IPS-15b (cell line): Measurements from ENCODE around the gene PSMB11.
"Not testable (repeated sequence)": the region's sequence is repeated elsewhere in the genome, so short reads cannot be mapped to it uniquely, and the experiment has no call there.

Experiments used
- H3K27me3 ChIP-seq: one replicate; pipeline ENCODE4 v1.6.1; 2013; ENCODE audit warnings: low read length; ENCODE audit not compliant: control insufficient read depth, insufficient read depth
- H3K36me3 ChIP-seq: one replicate; pipeline ENCODE4 v1.6.1; 2013; ENCODE audit warnings: low read length; ENCODE audit not compliant: control insufficient read depth, insufficient read depth
- H3K4me1 ChIP-seq: one replicate; pipeline ENCODE4 v1.6.1; 2013; ENCODE audit warnings: mild to moderate bottlenecking, low read length; ENCODE audit not compliant: control insufficient read depth, insufficient read depth
- H3K4me3 ChIP-seq: one replicate; pipeline ENCODE4 v1.5.1; 2013; ENCODE audit warnings: low read depth, low read length
- H3K9ac ChIP-seq: one replicate; pipeline ENCODE4 v1.6.1; 2013; ENCODE audit warnings: low read depth, mild to moderate bottlenecking, low read length
- H3K9me3 ChIP-seq: one replicate; pipeline ENCODE4 v1.6.1; 2013; ENCODE audit warnings: mild to moderate bottlenecking, low read length; ENCODE audit not compliant: control insufficient read depth, insufficient read depth

The PSMB11 gene

GRCh38 chr14:23042162-23042965 lies at the start of gene PSMB11:
TSS of gene PSMB11 (plus strand) at chr14:23042212. CDS start at chr14:23042226, 14 bp downstream.
- H3K4me3 ChIP-seq: no peak within 1 kb of the TSS
- H3K27me3 ChIP-seq: no peaks in the 10 kb centered on the region
- H3K36me3 ChIP-seq: no peaks in the 10 kb centered on the region
- no peak within 1 kb of the TSS for H3K9ac ChIP-seq
- no peaks in the 10 kb centered on the region for H3K9me3 ChIP-seq
- no peaks in the 10 kb centered on the region for H3K4me1 ChIP-seq

GRCh38 chr14:22993517-22993916 lies 48.5 kb upstream of the PSMB11 start:
- Histone ChIP-seq H3K4me3 (no peak overlapping the region), H3K27me3 (no peaks in the 10 kb centered on the region), H3K36me3 (peaks cover 2% of the 10 kb centered on the region), H3K9me3 (no peaks in the 10 kb centered on the region), H3K9ac (no peak overlapping the region), H3K4me1 (peaks cover 5% of the 10 kb centered on the region)

GRCh38 chr14:22994762-22995275 lies 47.2 kb upstream of the PSMB11 start:
- no peak overlapping the region for H3K9ac ChIP-seq
- H3K4me3 ChIP-seq: no peak overlapping the region
- H3K27me3 ChIP-seq: no peaks in the 10 kb centered on the region
- peaks cover 5% of the 10 kb centered on the region for H3K4me1 ChIP-seq
- H3K9me3 ChIP-seq: no peaks in the 10 kb centered on the region
- H3K36me3 ChIP-seq: peaks cover 2% of the 10 kb centered on the region

GRCh38 chr14:22995889-22996625 lies 46.0 kb upstream of the PSMB11 start:
- H3K27me3 ChIP-seq: no peaks in the 10 kb centered on the region
- no peaks in the 10 kb centered on the region for H3K9me3 ChIP-seq
- H3K36me3 ChIP-seq: no peaks in the 10 kb centered on the region
- H3K4me3 ChIP-seq: no peak overlapping the region
- peaks cover 5% of the 10 kb centered on the region for H3K4me1 ChIP-seq
- no peak overlapping the region for H3K9ac ChIP-seq

- no peak overlapping the region for H3K4me3 ChIP-seq
- peak overlapping the region; percentile 37 for H3K9ac ChIP-seq
- H3K27me3 ChIP-seq: no peaks in the 10 kb centered on the region
- no peaks in the 10 kb centered on the region for H3K9me3 ChIP-seq
- H3K36me3 ChIP-seq: no peaks in the 10 kb centered on the region
- H3K4me1 ChIP-seq: peaks cover 5% of the 10 kb centered on the region
Measured at GRCh38 chr14:22996768-22997654, 45.0 kb upstream of the PSMB11 start.

GRCh38 chr14:22997676-22998323 lies 44.2 kb upstream of the PSMB11 start:
- Histone ChIP-seq H3K4me1 (peaks cover 5% of the 10 kb centered on the region), H3K4me3 (no peak overlapping the region), H3K9ac (peak overlapping the region; percentile 29), H3K9me3 (no peaks in the 10 kb centered on the region), H3K36me3 (no peaks in the 10 kb centered on the region), H3K27me3 (no peaks in the 10 kb centered on the region)

- H3K9ac ChIP-seq: peak overlapping the region; percentile 29
- no peaks in the 10 kb centered on the region for H3K9me3 ChIP-seq
- no peaks in the 10 kb centered on the region for H3K36me3 ChIP-seq
- no peak overlapping the region for H3K4me3 ChIP-seq
- no peaks in the 10 kb centered on the region for H3K27me3 ChIP-seq
- H3K4me1 ChIP-seq: peaks cover 5% of the 10 kb centered on the region
Measured at GRCh38 chr14:22998329-22999012, 43.5 kb upstream of the PSMB11 start.

GRCh38 chr14:23000860-23001259 lies 41.2 kb upstream of the PSMB11 start:
- no peaks in the 10 kb centered on the region for H3K9me3 ChIP-seq
- H3K4me3 ChIP-seq: no peak overlapping the region
- H3K36me3 ChIP-seq: no peaks in the 10 kb centered on the region
- no peaks in the 10 kb centered on the region for H3K27me3 ChIP-seq
- H3K4me1 ChIP-seq: peaks cover 2% of the 10 kb centered on the region
- no peak overlapping the region for H3K9ac ChIP-seq

- Histone ChIP-seq H3K9ac (no peak overlapping the region), H3K9me3 (no peaks in the 10 kb centered on the region), H3K4me1 (peaks cover 2% of the 10 kb centered on the region), H3K4me3 (no peak overlapping the region), H3K36me3 (no peaks in the 10 kb centered on the region), H3K27me3 (no peaks in the 10 kb centered on the region)
Measured at GRCh38 chr14:23002592-23002991, 39.4 kb upstream of the PSMB11 start.

GRCh38 chr14:23004274-23004673 lies 37.7 kb upstream of the PSMB11 start:
- H3K4me3 ChIP-seq, H3K36me3 ChIP-seq, H3K27me3 ChIP-seq, H3K9me3 ChIP-seq, H3K9ac ChIP-seq, H3K4me1 ChIP-seq: not testable (repeated sequence)
